Frontal cortex (tissue), 4 donors: Measurements from ENCODE around the gene TPRX1. TPM values are rescaled to one million over a fixed set of nuclear protein-coding genes. Genes with fewer than 3 reads are reported as not detected.
A peak's percentile ranks its signal among the peaks of the same experiment; 100 is the strongest.
"Not testable (repeated sequence)": the region's sequence is repeated elsewhere in the genome, so short reads cannot be mapped to it uniquely, and the experiment has no call there.

ENCODE experiments used
- DNase-seq, 2 donors: peaks; one replicate each; pipeline ENCODE4 v3.0.0; 2012; ENCODE audit warnings: low spot score in 2 of 2
- FAIRE-seq: peaks from 2 replicates; lab custom pipeline; 2012; peaks lifted over from hg19 to GRCh38; lab: Jason Lieb, UNC
- total RNA-seq: library from RNA; depleted of rRNA; stranded (reverse); fragments of >200 nt; gene quantifications from one replicate; pipeline ENCODE4 v1.2.3, GENCODE V29; 2014
- donor health status: control.
- donor health status: control.
- donor health status: control.

Gene TPRX1
- not detected for total RNA-seq

GRCh38 chr19:47804451-47804850 lies at the start of gene TPRX1:
TPRX1 (minus strand) TSS chr19:47804551; CDS start chr19:47804539, 12 bp downstream.
- not testable (repeated sequence) for FAIRE-seq, DNase-seq

GRCh38 chr19:47853003-47853402 lies 48.7 kb upstream of the TPRX1 start:
- DNase-seq = no peak
- no peak for FAIRE-seq

GRCh38 chr19:47848823-47849473 lies 44.6 kb upstream of the TPRX1 start:
- no peak for DNase-seq
- FAIRE-seq = no peak

GRCh38 chr19:47848425-47848822 lies 44.1 kb upstream of the TPRX1 start:
- DNase-seq (no peak), FAIRE-seq (no peak)

- DNase-seq = no peak
- FAIRE-seq = no peak
These were observed 38.6 kb upstream of the TPRX1 start for GRCh38 chr19:47842941-47843340.

- no peak for DNase-seq
- FAIRE-seq = no peak
These were observed 35.6 kb upstream of the TPRX1 start for GRCh38 chr19:47839913-47840312.

- FAIRE-seq (no peak), DNase-seq (no peak)
These were observed 35.1 kb upstream of the TPRX1 start for GRCh38 chr19:47839411-47839810.

GRCh38 chr19:47836038-47836437 lies 31.7 kb upstream of the TPRX1 start:
- DNase-seq = no peak
- FAIRE-seq = no peak

- DNase-seq (no peak), FAIRE-seq (no peak)
These were observed 28.4 kb upstream of the TPRX1 start for GRCh38 chr19:47832723-47833122.

GRCh38 chr19:47826800-47827199 lies 22.4 kb upstream of the TPRX1 start:
- no peak for DNase-seq
- no peak for FAIRE-seq

- FAIRE-seq = no peak
- no peak for DNase-seq
These were observed 20.0 kb upstream of the TPRX1 start for GRCh38 chr19:47824396-47824795.

- no peak for DNase-seq
- no peak for FAIRE-seq
These were observed 17.2 kb upstream of the TPRX1 start, which contains the start of gene CRX for GRCh38 chr19:47821460-47822020. CRX (plus strand) TSS chr19:47821937; CDS start chr19:47834444, 12,507 bp downstream.

GRCh38 chr19:47820410-47820809 lies 16.1 kb upstream of the TPRX1 start:
- FAIRE-seq (no peak), DNase-seq (no peak)

- no peak for DNase-seq
- no peak for FAIRE-seq
These were observed 15.5 kb upstream of the TPRX1 start for GRCh38 chr19:47819858-47820257.

- not testable (repeated sequence) for FAIRE-seq, DNase-seq
These were observed 13.9 kb upstream of the TPRX1 start for GRCh38 chr19:47818221-47818620.

- not testable (repeated sequence) for FAIRE-seq, DNase-seq
These were observed 11.9 kb upstream of the TPRX1 start for GRCh38 chr19:47816270-47816669.

GRCh38 chr19:47813995-47814328 lies 9.6 kb upstream of the TPRX1 start:
- no peak for FAIRE-seq
- DNase-seq = no peak

GRCh38 chr19:47813304-47813994 lies 9.1 kb upstream of the TPRX1 start:
- DNase-seq (peak in 1 of 2 donors; percentile 52), FAIRE-seq (no peak)

GRCh38 chr19:47806435-47806834 lies 2.1 kb upstream of the TPRX1 start:
- no peak for DNase-seq
- no peak for FAIRE-seq

- DNase-seq (no peak), FAIRE-seq (no peak)
These were observed 962 bp upstream of the TPRX1 start for GRCh38 chr19:47805313-47805712.

- DNase-seq, FAIRE-seq: not testable (repeated sequence)
These were observed 680 bp downstream of the TPRX1 start for GRCh38 chr19:47803671-47804070.
